Smooth muscle cell (in vitro differentiated cells): ENCODE data around the gene CCR6. TPM values are rescaled to one million over a fixed set of nuclear protein-coding genes. Genes with fewer than 3 reads are reported as not detected.
"Not testable (repeated sequence)": the region's sequence is repeated elsewhere in the genome, so short reads cannot be mapped to it uniquely, and the experiment has no call there.

Experiments used
- DNase-seq: peaks from one replicate; lab custom pipeline; 2025; ENCODE audit not compliant: unreplicated experiment; lab: John Stamatoyannopoulos, UW
- H2AFZ ChIP-seq: fragments of 200-600 bp; sonication (generic); 2 replicates; pipeline ENCODE4 v1.6.0; 2016; ENCODE audit warnings: antibody characterized with exemption, low read depth, mild to moderate bottlenecking
- H3F3A ChIP-seq: fragments of 200-600 bp; sonication (generic); 2 replicates; pipeline ENCODE4 v1.6.0; 2017; ENCODE audit warnings: antibody characterized with exemption, low read depth
- H3K27ac ChIP-seq: fragments of 200-600 bp; sonication (generic); 2 replicates; pipeline ENCODE4 v1.5.1; 2016; ENCODE audit warnings: low read depth, mild to moderate bottlenecking
- H3K27me3 ChIP-seq: fragments of 200-600 bp; sonication (generic); 2 replicates; pipeline ENCODE4 v1.6.1; 2016; ENCODE audit warnings: low read depth, mild to moderate bottlenecking
- H3K36me3 ChIP-seq: fragments of 200-600 bp; sonication (generic); 2 replicates; pipeline ENCODE4 v1.5.1; 2016; ENCODE audit warnings: low read depth
- H3K4me1 ChIP-seq: fragments of 200-600 bp; sonication (generic); 2 replicates; pipeline ENCODE4 v1.5.1; 2016; ENCODE audit warnings: low read depth
- H3K4me2 ChIP-seq: fragments of 200-600 bp; sonication (generic); 2 replicates; pipeline ENCODE4 v1.6.0; 2016; ENCODE audit warnings: mild to moderate bottlenecking
- H3K4me3 ChIP-seq: fragments of 200-600 bp; sonication (generic); 2 replicates; pipeline ENCODE4 v1.5.1; 2016; ENCODE audit warnings: mild to moderate bottlenecking
- H3K79me2 ChIP-seq: fragments of 200-600 bp; sonication (generic); 2 replicates; pipeline ENCODE4 v1.6.0; 2016; ENCODE audit warnings: low read depth, mild to moderate bottlenecking
- H3K9ac ChIP-seq: fragments of 200-600 bp; sonication (generic); 2 replicates; pipeline ENCODE4 v1.6.0; 2016; ENCODE audit warnings: low read depth
- H3K9me3 ChIP-seq: fragments of 200-600 bp; sonication (generic); replicated peaks from 2 replicates; pipeline ENCODE4 v1.5.1; 2016; ENCODE audit warnings: low read depth
- H4K20me1 ChIP-seq: fragments of 200-600 bp; sonication (generic); 2 replicates; pipeline ENCODE4 v1.6.0; 2016; ENCODE audit warnings: low read depth
- CTCF ChIP-seq: fragments of 200-600 bp; sonication (generic); IDR thresholded peaks from 2 replicates; pipeline ENCODE4 v1.5.1; 2017; ENCODE audit warnings: borderline replicate concordance, mild to moderate bottlenecking, antibody characterized with exemption; ENCODE audit not compliant: insufficient read depth, poor library complexity, severe bottlenecking
- WGBS: methylation state at CpG from one replicate; pipeline ENCODE4 v1.1.7; 2016; ENCODE audit warnings: low lambda C conversion rate; 5-methylcytosine and 5-hydroxymethylcytosine counted together
- polyA plus RNA-seq: library from polyadenylated mRNA; unstranded; fragments of >200 nt; fragmentation: Nextera tagmentation; extraction: Ambion mirVana; gene quantifications from 2 replicates; pipeline ENCODE4 v1.2.1, GENCODE V29; 2016
- total RNA-seq: library from RNA; depleted of rRNA; stranded (reverse); fragments of >200 nt; gene quantifications from 2 replicates; pipeline ENCODE4 v1.2.3, GENCODE V29; 2014

Gene CCR6
- total and polyA plus RNA-seq, 2 experiments from 2014 or later, result not detected

- Histone ChIP-seq H4K20me1 (no peaks in the 10 kb centered on the region), H3F3A (no peaks in the 10 kb centered on the region), H3K4me3 (no peak overlapping the region), H3K79me2 (no peaks in the 10 kb centered on the region), H3K36me3 (no peaks in the 10 kb centered on the region), H3K4me1 (no peaks in the 10 kb centered on the region), H3K27ac (no peak overlapping the region), H2AFZ (no peak overlapping the region), H3K9me3 (no peaks in the 10 kb centered on the region), H3K4me2 (no peak overlapping the region), H3K27me3 (no peaks in the 10 kb centered on the region), H3K9ac (no peak overlapping the region)
- DNase-seq, result no peak
- no peak for TF ChIP-seq CTCF
- 48% methylated on average over 9 of the region's 9 CpGs for WGBS
Measured at GRCh38 chr6:167163476-167164011, 40.6 kb downstream of the CCR6 start.

DNA sequence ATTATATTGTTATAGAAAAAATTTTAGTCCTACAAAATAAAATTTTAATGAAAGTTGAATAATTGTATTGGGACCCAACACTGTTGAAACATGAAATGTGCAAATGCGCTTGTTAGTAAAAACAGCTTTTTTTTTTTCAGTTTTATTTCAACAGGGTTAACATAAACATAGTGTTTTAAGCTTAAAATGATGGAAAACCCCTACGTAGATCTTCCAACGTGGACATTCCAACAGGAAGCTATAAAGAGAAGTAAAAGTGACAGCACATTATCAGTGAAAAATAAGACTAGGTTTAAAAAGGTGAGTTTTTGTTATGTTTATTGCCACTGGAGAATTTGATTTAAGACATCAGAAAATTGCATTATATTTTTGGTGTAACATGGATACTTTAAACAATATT lies 41.4 kb downstream of the CCR6 start:
- H3K9ac ChIP-seq, result no peak overlapping the region
- DNase-seq, result no peak
- H2AFZ ChIP-seq, result no peak overlapping the region
- WGBS, result 69% methylated on average over 3 of the region's 3 CpGs
- H4K20me1 ChIP-seq, result no peaks in the 10 kb centered on the region
- no peaks in the 10 kb centered on the region for H3K27me3 ChIP-seq
- TF ChIP-seq CTCF, result no peak
- H3K36me3 ChIP-seq, result no peaks in the 10 kb centered on the region
- H3F3A ChIP-seq, result no peaks in the 10 kb centered on the region
- H3K4me1 ChIP-seq, result no peaks in the 10 kb centered on the region
- H3K9me3 ChIP-seq, result no peaks in the 10 kb centered on the region
- H3K79me2 ChIP-seq, result no peaks in the 10 kb centered on the region
- H3K27ac ChIP-seq, result no peak overlapping the region
- H3K4me3 ChIP-seq, result no peak overlapping the region
- H3K4me2 ChIP-seq, result no peak overlapping the region

- H3F3A ChIP-seq, result no peaks in the 10 kb centered on the region
- no peak for DNase-seq
- H3K4me3 ChIP-seq, result no peak overlapping the region
- H3K9me3 ChIP-seq, result no peaks in the 10 kb centered on the region
- no peaks in the 10 kb centered on the region for H3K27me3 ChIP-seq
- H3K4me2 ChIP-seq, result no peak overlapping the region
- no peak overlapping the region for H2AFZ ChIP-seq
- H3K27ac ChIP-seq, result no peak overlapping the region
- no peaks in the 10 kb centered on the region for H4K20me1 ChIP-seq
- H3K9ac ChIP-seq, result no peak overlapping the region
- H3K36me3 ChIP-seq, result no peaks in the 10 kb centered on the region
- no peaks in the 10 kb centered on the region for H3K4me1 ChIP-seq
- no peak for TF ChIP-seq CTCF
- H3K79me2 ChIP-seq, result no peaks in the 10 kb centered on the region
- WGBS, result 91% methylated on average over 2 of the region's 2 CpGs
Measured at GRCh38 chr6:167165858-167166471, 43.1 kb downstream of the CCR6 start.

GRCh38 chr6:167167699-167168098 lies 44.8 kb downstream of the CCR6 start:
- H3K27me3 ChIP-seq, H3K79me2 ChIP-seq, H4K20me1 ChIP-seq, H3K27ac ChIP-seq, H3K9ac ChIP-seq, H3K4me2 ChIP-seq, H3K36me3 ChIP-seq, H2AFZ ChIP-seq, H3K9me3 ChIP-seq, H3F3A ChIP-seq, DNase-seq, H3K4me1 ChIP-seq, H3K4me3 ChIP-seq: not testable (repeated sequence)
- WGBS, result 87% methylated on average over 10 of the region's 10 CpGs

DNA sequence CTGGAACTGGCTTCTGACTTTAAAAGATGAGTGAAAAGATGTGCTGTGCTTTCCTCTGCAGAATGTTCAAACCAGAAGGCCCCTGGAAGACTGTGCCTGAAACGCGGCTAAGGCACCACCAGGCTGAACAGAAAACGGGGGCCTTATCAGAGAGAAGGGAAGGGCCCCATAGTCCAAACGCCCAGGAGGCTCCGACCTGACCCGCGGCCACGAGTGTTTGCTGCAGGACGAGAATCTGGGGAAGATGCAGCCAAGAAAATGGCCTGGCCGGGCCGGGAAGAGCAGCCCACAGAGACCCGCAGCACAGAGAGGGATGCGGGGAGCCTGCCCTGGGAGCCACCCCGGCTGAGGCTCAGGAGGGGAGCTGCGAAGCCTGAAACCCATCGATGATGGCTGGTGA lies 45.4 kb downstream of the CCR6 start:
- DNase-seq, H3K27ac ChIP-seq, H3K4me3 ChIP-seq, H3K9me3 ChIP-seq, H3K9ac ChIP-seq, H3K27me3 ChIP-seq, H2AFZ ChIP-seq, H3K4me2 ChIP-seq, H3K36me3 ChIP-seq, H4K20me1 ChIP-seq, H3K79me2 ChIP-seq, H3F3A ChIP-seq, H3K4me1 ChIP-seq: not testable (repeated sequence)
- 90% methylated on average over 16 of the region's 16 CpGs for WGBS

DNA sequence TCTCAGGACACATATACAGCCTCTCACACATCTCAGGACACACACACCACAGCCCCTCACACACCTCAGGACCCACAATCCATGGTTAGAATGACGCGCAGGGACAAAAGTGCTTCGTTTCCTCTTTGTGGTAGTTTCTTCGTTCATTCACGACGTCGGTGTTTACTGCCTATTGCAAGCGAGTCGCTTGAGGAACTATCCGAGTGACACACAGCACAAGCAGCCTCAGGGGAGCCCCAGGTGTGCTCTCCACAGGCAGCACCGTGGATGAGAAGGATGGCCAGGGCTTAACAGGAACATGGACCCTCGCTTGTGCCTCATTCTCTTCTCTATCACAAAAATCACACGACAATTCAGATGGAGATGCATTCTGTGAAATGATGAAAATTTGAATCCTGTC lies 47.0 kb downstream of the CCR6 start:
- not testable (repeated sequence) for H3K4me1 ChIP-seq, H3K27ac ChIP-seq, H3K4me2 ChIP-seq, DNase-seq, H3K79me2 ChIP-seq, H3K27me3 ChIP-seq, H3F3A ChIP-seq, H3K4me3 ChIP-seq, H2AFZ ChIP-seq, H3K9ac ChIP-seq, H3K9me3 ChIP-seq, H4K20me1 ChIP-seq, H3K36me3 ChIP-seq
- WGBS, result 81% methylated on average over 5 of the region's 13 CpGs
